HG02852 (cell line): ENCODE measurements around the gene ALMS1.

Source experiments
- ATAC-seq: cut with Tn5 transposase; IDR thresholded peaks from one replicate; pipeline ENCODE4 v1.9.1; 2021; ENCODE audit warnings: mild to moderate bottlenecking, moderate library complexity; ENCODE audit not compliant: unreplicated experiment

ALMS1 gene

DNA sequence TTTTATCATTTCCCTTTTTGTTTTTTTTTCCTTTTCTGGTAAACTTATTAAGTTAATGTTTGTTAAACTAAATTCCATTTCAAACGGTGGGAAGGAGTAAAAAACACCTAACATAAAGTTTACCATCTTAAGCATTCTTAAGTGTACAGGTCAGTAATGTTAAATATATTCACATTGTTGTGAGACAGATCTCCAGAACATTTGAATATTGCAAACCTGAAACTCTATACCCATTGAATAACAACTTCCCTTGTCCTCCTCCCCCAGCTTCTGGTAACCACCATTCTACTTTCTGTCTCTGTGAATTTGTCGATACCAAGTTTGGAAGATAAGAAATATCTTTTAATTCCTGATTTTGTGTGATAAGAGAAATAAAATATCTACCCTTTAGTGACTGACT is 268.5 kb downstream of the ALMS1 start:
- no peak for ATAC-seq
